ENCODE measurements around the gene ADSS1.

- no peak for TF ChIP-seq POLR2AphosphoS5 (IDR thresholded peaks at IDR 0.05)
- TF ChIP-seq CTCF (IDR thresholded peaks at IDR 0.05) = no peak
- TF ChIP-seq POLR2A (IDR thresholded peaks at IDR 0.05) = no peak
- no peak for TF ChIP-seq EP300 (IDR thresholded peaks at IDR 0.05)
Observed at GRCh38 chr14:104784846-104785707, 61.0 kb downstream of the ADSS1 start.

Measured in suprapubic skin (tissue), 4 donors.